H9 (cell line): ENCODE measurements around the gene HEATR5A. TPM values are rescaled to one million over a fixed set of nuclear protein-coding genes. Genes with fewer than 3 reads are reported as not detected.

Experiments
- DNase-seq: peaks from one replicate; pipeline ENCODE4 v3.0.0-alpha.2; 2017
- H2AFZ ChIP-seq: one replicate; pipeline ENCODE4 v1.6.1; 2013; ENCODE audit warnings: mild to moderate bottlenecking, low read length, control low read depth, moderate library complexity
- H2AK5ac ChIP-seq: 2 replicates; pipeline ENCODE4 v1.6.1; 2013; ENCODE audit warnings: low read length, control low read depth, mixed read lengths; ENCODE audit not compliant: insufficient read length
- H2BK120ac ChIP-seq: one replicate; pipeline ENCODE4 v1.6.1; 2013; ENCODE audit warnings: low read depth, mild to moderate bottlenecking, low read length, control low read depth, inconsistent platforms; ENCODE audit not compliant: poor library complexity, severe bottlenecking
- H2BK12ac ChIP-seq: 2 replicates; pipeline ENCODE4 v1.6.1; 2013; ENCODE audit warnings: low read length, control low read depth, mixed read lengths, low read depth; ENCODE audit not compliant: insufficient read length
- H2BK15ac ChIP-seq: 2 replicates; pipeline ENCODE4 v1.6.1; 2013; ENCODE audit warnings: low read depth, low read length, control low read depth
- H2BK20ac ChIP-seq: one replicate; pipeline ENCODE4 v1.6.1; 2013; ENCODE audit warnings: low read depth, mild to moderate bottlenecking, low read length, control low read depth, inconsistent platforms; ENCODE audit not compliant: poor library complexity, severe bottlenecking
- H2BK5ac ChIP-seq: 2 replicates; pipeline ENCODE4 v1.6.1; 2013; ENCODE audit warnings: low read length, control low read depth, mixed read lengths; ENCODE audit not compliant: insufficient read length
- H3K14ac ChIP-seq: 2 replicates; pipeline ENCODE4 v1.6.1; 2013; ENCODE audit warnings: low read length, control low read depth; ENCODE audit not compliant: insufficient read depth
- H3K18ac ChIP-seq: 2 replicates; pipeline ENCODE4 v1.6.1; 2013; ENCODE audit warnings: low read depth, mild to moderate bottlenecking, mixed read lengths, low read length, control low read depth; ENCODE audit not compliant: insufficient read length
- H3K23ac ChIP-seq: 2 replicates; pipeline ENCODE4 v1.6.1; 2013; ENCODE audit warnings: low read length, control low read depth, mixed read lengths, low read depth; ENCODE audit not compliant: insufficient read length
- H3K23me2 ChIP-seq: 2 replicates; pipeline ENCODE4 v1.6.1; 2013; ENCODE audit warnings: low read depth, mild to moderate bottlenecking, mixed read lengths, low read length, control low read depth; ENCODE audit not compliant: insufficient read length, poor library complexity, severe bottlenecking
- H3K27ac ChIP-seq: 2 replicates; pipeline ENCODE4 v1.5.1; 2013; ENCODE audit warnings: low read length, control low read depth, mixed read lengths, low read depth; ENCODE audit not compliant: insufficient read length
- H3K27me3 ChIP-seq: 2 replicates; pipeline ENCODE4 v1.6.1; 2013; ENCODE audit warnings: low read length, control low read depth, inconsistent platforms; ENCODE audit not compliant: insufficient read depth
- H3K4ac ChIP-seq: 2 replicates; pipeline ENCODE4 v1.6.1; 2013; ENCODE audit warnings: low read depth, mild to moderate bottlenecking, control low read depth, inconsistent platforms, low read length, moderate library complexity
- H3K4me1 ChIP-seq: 2 replicates; pipeline ENCODE4 v1.6.1; 2013; ENCODE audit warnings: low read length, control low read depth, inconsistent platforms; ENCODE audit not compliant: insufficient read depth
- H3K4me2 ChIP-seq: 2 replicates; pipeline ENCODE4 v1.6.1; 2013; ENCODE audit warnings: low read length, control low read depth, mixed read lengths; ENCODE audit not compliant: insufficient read length, insufficient read depth
- H3K56ac ChIP-seq: 2 replicates; pipeline ENCODE4 v1.6.1; 2013; ENCODE audit warnings: low read depth, mild to moderate bottlenecking, mixed read lengths, low read length, control low read depth; ENCODE audit not compliant: insufficient read length
- H3K79me1 ChIP-seq: 2 replicates; pipeline ENCODE4 v1.6.1; 2013; ENCODE audit warnings: low read depth, mild to moderate bottlenecking, moderate library complexity, low read length, control low read depth, inconsistent platforms; ENCODE audit not compliant: insufficient read depth, poor library complexity, severe bottlenecking
- H3K79me2 ChIP-seq: 2 replicates; pipeline ENCODE4 v1.6.1; 2013; ENCODE audit warnings: low read length, control low read depth, inconsistent platforms; ENCODE audit not compliant: insufficient read depth
- H3K9ac ChIP-seq: 2 replicates; pipeline ENCODE4 v1.6.1; 2013; ENCODE audit warnings: low read length, control low read depth, mixed read lengths; ENCODE audit not compliant: insufficient read length; ENCODE audit errors: extremely low read depth
- H3K9me3 ChIP-seq: one replicate; pipeline ENCODE4 v1.6.1; 2013; ENCODE audit warnings: low read depth, low read length, inconsistent platforms; ENCODE audit not compliant: control insufficient read depth
- H3T11ph ChIP-seq: one replicate; pipeline ENCODE4 v1.6.1; 2013; ENCODE audit warnings: mild to moderate bottlenecking, low read length, control low read depth, inconsistent platforms
- H4K20me1 ChIP-seq: one replicate; pipeline ENCODE4 v1.6.1; 2013; ENCODE audit not compliant: control insufficient read depth, insufficient read length, insufficient read depth
- H4K5ac ChIP-seq: 2 replicates; pipeline ENCODE4 v1.6.1; 2013; ENCODE audit warnings: low read depth, mild to moderate bottlenecking, mixed read lengths, low read length, control low read depth; ENCODE audit not compliant: insufficient read length
- H4K8ac ChIP-seq: replicated peaks from 2 replicates; pipeline ENCODE4 v1.6.1; 2013; ENCODE audit warnings: low read length, control low read depth, mixed read lengths, low read depth; ENCODE audit not compliant: insufficient read length
- H4K91ac ChIP-seq: 2 replicates; pipeline ENCODE4 v1.6.1; 2013; ENCODE audit warnings: low read depth, mild to moderate bottlenecking, moderate library complexity, mixed read lengths, low read length, control low read depth; ENCODE audit not compliant: insufficient read length
- H3K27ac Mint-ChIP-seq, 3 experiments: 2 replicates in 2 of 3; 3 replicates in 1 of 3; pipeline ENCODE4 v1.8.0; 2020 to 2021; ENCODE audit warnings: mixed read lengths in 3 of 3, mild to moderate bottlenecking in 1 of 3, moderate library complexity in 1 of 3
- H3K27me3 Mint-ChIP-seq: 2 replicates; pipeline ENCODE4 v1.8.0; 2021; ENCODE audit warnings: low read depth, mild to moderate bottlenecking, moderate library complexity, mixed read lengths
- H3K36me3 Mint-ChIP-seq, 3 experiments: 2 replicates in 2 of 3; 3 replicates in 1 of 3; pipeline ENCODE4 v1.8.0; 2020 to 2021; ENCODE audit warnings: low read depth in 3 of 3, mixed read lengths in 3 of 3; ENCODE audit not compliant: insufficient read depth in 1 of 3
- H3K4me1 Mint-ChIP-seq, 2 experiments: 2 replicates each; pipeline ENCODE4 v1.8.0; 2020; ENCODE audit warnings: mixed read lengths in 2 of 2
- H3K4me3 Mint-ChIP-seq, 2 experiments: 2 replicates in 1 of 2; 3 replicates in 1 of 2; pipeline ENCODE4 v1.8.0; 2020 to 2021; ENCODE audit warnings: mild to moderate bottlenecking in 2 of 2, mixed read lengths in 2 of 2, moderate library complexity in 1 of 2
- H3K9me3 Mint-ChIP-seq, 2 experiments: 2 replicates in 1 of 2; 3 replicates in 1 of 2; pipeline ENCODE4 v1.8.0; 2020; ENCODE audit warnings: mild to moderate bottlenecking in 2 of 2, mixed read lengths in 2 of 2, moderate library complexity in 1 of 2
- WGBS: extraction: QIAGEN DNeasy Blood & Tissue Kit; methylation state at CpG from one replicate; pipeline ENCODE4 v1.1.7; 2013; ENCODE audit warnings: missing lambda C conversion rate, low lambda C conversion rate, mixed read lengths; ENCODE audit not compliant: insufficient read length; ENCODE audit errors: extremely low coverage; 5-methylcytosine and 5-hydroxymethylcytosine counted together
- total RNA-seq: library from RNA; stranded (reverse); gene quantifications from 2 replicates; pipeline ENCODE4 v1.2.1, GENCODE V29; 2021
- TF ChIP-seq, protein P1 (sequence below): fragments of 200-600 bp; sonication (generic); conservative IDR thresholded peaks from 3 replicates; pipeline ENCODE4 v1.8.0; 2021; ENCODE audit warnings: antibody characterized with exemption, mild to moderate bottlenecking

Gene HEATR5A
- total RNA-seq, 1 experiment from 2014 or later, result 21.2 TPM

DNA sequence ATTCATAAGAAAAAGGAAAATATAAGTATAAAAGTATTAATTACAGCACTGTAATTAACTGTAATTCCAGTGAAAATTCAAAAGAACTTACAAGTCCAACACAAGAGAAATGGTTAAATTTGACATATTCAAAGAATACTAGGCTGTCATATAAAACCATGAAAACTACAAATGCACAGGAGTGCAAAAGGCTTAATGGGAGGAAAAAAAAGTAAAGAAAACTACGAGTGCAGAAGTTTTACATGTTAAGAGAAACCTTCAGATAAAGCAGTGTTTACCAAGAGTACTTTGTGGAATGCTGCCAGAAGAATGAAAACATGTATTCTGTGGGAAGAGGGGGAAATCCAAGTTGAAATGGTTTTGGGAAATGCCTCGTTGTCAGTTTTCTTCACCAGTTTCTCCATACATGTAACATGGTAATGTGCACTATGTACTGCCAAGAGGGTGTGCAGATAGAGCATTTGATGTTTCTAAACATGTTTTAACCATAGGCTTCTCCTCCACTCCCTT lies 9.1 kb downstream of the HEATR5A start:
- Mint-ChIP-seq H3K4me3 (no peak overlapping the region), H3K9me3 (no peaks in the 10 kb centered on the region), H3K27ac (peak overlapping the region in 1 of 3 experiments; percentile 82; a peak in 2 of 7 replicates), H3K36me3 (no peaks in the 10 kb centered on the region), H3K27me3 (no peaks in the 10 kb centered on the region), H3K4me1 (peaks cover 2 to 4% of the 10 kb centered on the region in 2 experiments; a peak in 2 of 4 replicates)
- Histone ChIP-seq H4K91ac (no peak overlapping the region), H3K9ac (no peak overlapping the region), H4K20me1 (no peaks in the 10 kb centered on the region), H2AK5ac (no peak overlapping the region), H3K14ac (no peak overlapping the region), H3K23ac (no peak overlapping the region), H2BK5ac (no peak overlapping the region), H3K4me1 (no peaks in the 10 kb centered on the region), H2BK15ac (no peak overlapping the region), H3K79me1 (no peaks in the 10 kb centered on the region), H3K4me2 (no peak overlapping the region), H3K27ac (no peak overlapping the region), H2AFZ (no peak overlapping the region), H2BK12ac (no peak overlapping the region), H3K18ac (no peak overlapping the region), H3T11ph (no peak overlapping the region), H3K56ac (no peak overlapping the region), H3K9me3 (no peaks in the 10 kb centered on the region), H4K5ac (no peak overlapping the region), H2BK20ac (no peak overlapping the region), H3K23me2 (no peaks in the 10 kb centered on the region), H3K4ac (no peak overlapping the region), H3K79me2 (0 out of 2 replicates have a peak, but pooled peaks cover 2% of the 10 kb centered on the region), H4K8ac (no peak overlapping the region), H2BK120ac (no peak overlapping the region), H3K27me3 (no peaks in the 10 kb centered on the region)
- no CpG with 5 or more reads among the region's 2 CpGs for WGBS
- TF ChIP-seq, protein P1, sequence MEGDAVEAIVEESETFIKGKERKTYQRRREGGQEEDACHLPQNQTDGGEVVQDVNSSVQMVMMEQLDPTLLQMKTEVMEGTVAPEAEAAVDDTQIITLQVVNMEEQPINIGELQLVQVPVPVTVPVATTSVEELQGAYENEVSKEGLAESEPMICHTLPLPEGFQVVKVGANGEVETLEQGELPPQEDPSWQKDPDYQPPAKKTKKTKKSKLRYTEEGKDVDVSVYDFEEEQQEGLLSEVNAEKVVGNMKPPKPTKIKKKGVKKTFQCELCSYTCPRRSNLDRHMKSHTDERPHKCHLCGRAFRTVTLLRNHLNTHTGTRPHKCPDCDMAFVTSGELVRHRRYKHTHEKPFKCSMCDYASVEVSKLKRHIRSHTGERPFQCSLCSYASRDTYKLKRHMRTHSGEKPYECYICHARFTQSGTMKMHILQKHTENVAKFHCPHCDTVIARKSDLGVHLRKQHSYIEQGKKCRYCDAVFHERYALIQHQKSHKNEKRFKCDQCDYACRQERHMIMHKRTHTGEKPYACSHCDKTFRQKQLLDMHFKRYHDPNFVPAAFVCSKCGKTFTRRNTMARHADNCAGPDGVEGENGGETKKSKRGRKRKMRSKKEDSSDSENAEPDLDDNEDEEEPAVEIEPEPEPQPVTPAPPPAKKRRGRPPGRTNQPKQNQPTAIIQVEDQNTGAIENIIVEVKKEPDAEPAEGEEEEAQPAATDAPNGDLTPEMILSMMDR, result no peak
- no peak for DNase-seq
